GM06990 (cell line): Measurements from ENCODE around the gene MAP3K13.

Experiments
- DNase-seq: peaks from one replicate; pipeline ENCODE4 v3.0.0-alpha.2; 2011; ENCODE audit not compliant: insufficient read length; ENCODE audit errors: extremely low read depth
- H3K27me3 ChIP-seq: replicated peaks from 2 replicates; pipeline ENCODE4 v1.6.0; 2011; ENCODE audit warnings: low read length; ENCODE audit not compliant: control insufficient read depth, insufficient read depth
- H3K36me3 ChIP-seq: 2 replicates; pipeline ENCODE4 v1.5.1; 2011; ENCODE audit warnings: low read length; ENCODE audit not compliant: control insufficient read depth, insufficient read depth
- H3K4me3 ChIP-seq: replicated peaks from 2 replicates; pipeline ENCODE4 v1.5.1; 2011; ENCODE audit warnings: low read depth, mild to moderate bottlenecking, control low read depth, low read length
- TF ChIP-seq, protein P1 (sequence below): IDR thresholded peaks from 2 replicates; pipeline ENCODE4 v1.5.1; 2011; ENCODE audit warnings: low read length, control low read depth, mild to moderate bottlenecking, inconsistent platforms; ENCODE audit not compliant: insufficient read depth, poor library complexity, severe bottlenecking

MAP3K13 gene

GRCh38 chr3:185319801-185320200, 43.1 kb upstream of the MAP3K13 start:
- no peak for DNase-seq
- H3K4me3 ChIP-seq = no peak overlapping the region
- H3K27me3 ChIP-seq = no peaks in the 10 kb centered on the region
- TF ChIP-seq, protein P1, sequence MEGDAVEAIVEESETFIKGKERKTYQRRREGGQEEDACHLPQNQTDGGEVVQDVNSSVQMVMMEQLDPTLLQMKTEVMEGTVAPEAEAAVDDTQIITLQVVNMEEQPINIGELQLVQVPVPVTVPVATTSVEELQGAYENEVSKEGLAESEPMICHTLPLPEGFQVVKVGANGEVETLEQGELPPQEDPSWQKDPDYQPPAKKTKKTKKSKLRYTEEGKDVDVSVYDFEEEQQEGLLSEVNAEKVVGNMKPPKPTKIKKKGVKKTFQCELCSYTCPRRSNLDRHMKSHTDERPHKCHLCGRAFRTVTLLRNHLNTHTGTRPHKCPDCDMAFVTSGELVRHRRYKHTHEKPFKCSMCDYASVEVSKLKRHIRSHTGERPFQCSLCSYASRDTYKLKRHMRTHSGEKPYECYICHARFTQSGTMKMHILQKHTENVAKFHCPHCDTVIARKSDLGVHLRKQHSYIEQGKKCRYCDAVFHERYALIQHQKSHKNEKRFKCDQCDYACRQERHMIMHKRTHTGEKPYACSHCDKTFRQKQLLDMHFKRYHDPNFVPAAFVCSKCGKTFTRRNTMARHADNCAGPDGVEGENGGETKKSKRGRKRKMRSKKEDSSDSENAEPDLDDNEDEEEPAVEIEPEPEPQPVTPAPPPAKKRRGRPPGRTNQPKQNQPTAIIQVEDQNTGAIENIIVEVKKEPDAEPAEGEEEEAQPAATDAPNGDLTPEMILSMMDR = no peak
- no peaks in the 10 kb centered on the region for H3K36me3 ChIP-seq

DNA sequence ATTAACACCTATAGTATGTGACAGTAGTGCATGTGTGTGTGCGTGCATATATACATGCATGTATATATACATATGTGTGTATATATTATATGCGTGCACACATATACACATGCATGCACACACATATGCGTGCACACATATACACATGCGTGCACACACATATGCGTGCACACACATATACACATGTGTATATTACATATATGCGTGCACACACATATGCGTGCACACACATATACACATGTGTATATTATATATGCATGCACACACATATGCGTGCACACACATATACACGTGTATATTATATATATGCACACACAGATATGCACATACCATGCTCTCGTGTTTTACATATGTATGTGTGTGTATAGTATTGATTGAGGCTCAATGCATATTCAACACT, 42.0 kb upstream of the MAP3K13 start:
- Histone ChIP-seq H3K27me3 (no peaks in the 10 kb centered on the region), H3K4me3 (no peak overlapping the region), H3K36me3 (no peaks in the 10 kb centered on the region)
- DNase-seq = no peak
- TF ChIP-seq, protein P1 = no peak

DNA sequence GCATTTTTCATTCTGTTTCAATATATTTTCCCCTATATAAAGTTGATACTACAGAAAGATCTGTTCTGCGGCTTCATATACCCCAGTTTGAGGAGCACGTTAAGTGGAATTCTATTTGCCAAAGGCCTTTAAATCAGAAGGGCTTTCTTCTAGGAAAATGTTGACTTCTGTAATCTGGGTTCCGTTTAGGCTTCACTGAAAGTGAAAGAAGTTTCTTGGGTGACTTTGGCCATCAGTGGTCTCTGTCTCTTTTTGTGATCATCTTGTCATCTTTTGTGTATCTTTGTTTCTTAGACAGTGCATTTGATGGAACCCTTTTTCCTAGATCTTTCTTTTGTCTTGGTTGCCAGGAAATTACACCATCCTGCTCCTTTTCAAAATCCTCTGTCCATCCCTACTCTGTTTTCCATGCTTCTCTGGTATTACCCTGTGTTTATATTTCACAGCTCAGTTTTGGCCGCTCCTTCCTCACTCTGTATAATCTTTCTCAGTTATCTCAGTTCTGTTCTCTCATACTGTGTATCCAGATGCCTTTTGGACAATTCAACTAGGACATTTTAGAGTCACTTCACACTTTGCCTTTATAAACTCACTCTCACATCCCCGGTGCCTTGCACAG, 40.7 kb upstream of the MAP3K13 start:
- Histone ChIP-seq H3K27me3 (no peaks in the 10 kb centered on the region), H3K36me3 (no peaks in the 10 kb centered on the region), H3K4me3 (no peak overlapping the region)
- no peak for DNase-seq
- TF ChIP-seq, protein P1 = no peak

DNA sequence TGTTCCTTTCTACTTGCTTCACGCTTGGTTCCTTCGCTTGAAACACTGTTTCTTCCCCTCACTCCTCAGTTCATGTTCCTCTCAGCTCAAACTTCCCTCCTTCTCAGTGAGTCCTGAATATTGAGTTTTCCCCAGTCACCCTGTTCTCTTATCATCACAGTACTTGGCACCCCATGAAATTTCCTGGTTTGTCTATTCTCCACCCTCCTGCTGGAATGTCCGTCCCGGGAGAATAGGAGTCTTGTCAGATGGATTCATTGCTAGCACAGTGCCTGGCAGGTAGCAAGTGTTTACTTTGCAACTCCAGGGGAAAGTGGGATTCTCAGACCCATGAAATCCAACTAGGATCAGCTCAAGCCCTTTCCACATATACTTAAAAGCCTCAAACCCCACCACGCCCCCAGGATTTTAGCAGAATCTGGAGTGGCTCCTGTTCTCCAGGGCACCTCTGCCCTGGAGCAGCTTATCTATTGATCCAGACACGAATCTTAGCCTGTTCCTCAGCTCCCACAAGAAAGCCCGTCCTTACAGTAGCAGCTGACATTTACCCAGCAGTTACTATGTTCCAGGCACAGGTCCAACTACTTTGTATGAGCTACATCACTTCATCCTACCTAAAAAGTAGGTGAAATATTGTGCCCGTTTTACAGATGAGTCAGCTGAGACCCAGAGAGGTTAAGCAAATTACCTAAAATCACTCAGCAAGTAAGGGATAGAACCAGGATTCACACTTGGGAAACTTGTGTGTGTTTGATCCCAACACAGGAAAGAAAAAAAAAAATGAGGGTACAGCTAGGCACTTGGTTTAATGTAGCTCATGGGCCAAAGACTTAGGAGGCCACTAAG, 36.8 kb upstream of the MAP3K13 start:
- H3K27me3 ChIP-seq = no peaks in the 10 kb centered on the region
- TF ChIP-seq, protein P1 = no peak
- no peak overlapping the region for H3K4me3 ChIP-seq
- no peak for DNase-seq
- H3K36me3 ChIP-seq = no peaks in the 10 kb centered on the region

- Histone ChIP-seq H3K36me3 (no peaks in the 10 kb centered on the region), H3K27me3 (no peaks in the 10 kb centered on the region), H3K4me3 (no peak overlapping the region)
- DNase-seq = no peak
- TF ChIP-seq, protein P1 = no peak
Measured at GRCh38 chr3:185327062-185327461, 35.9 kb upstream of the MAP3K13 start.
